GM18502 (cell line): ENCODE results near the gene PLA2G4A.

Experiments
- ATAC-seq: cut with Tn5 transposase; IDR thresholded peaks from one replicate; pipeline ENCODE4 v1.9.1; 2021; ENCODE audit warnings: mild to moderate bottlenecking; ENCODE audit not compliant: unreplicated experiment, poor library complexity

The PLA2G4A gene

DNA sequence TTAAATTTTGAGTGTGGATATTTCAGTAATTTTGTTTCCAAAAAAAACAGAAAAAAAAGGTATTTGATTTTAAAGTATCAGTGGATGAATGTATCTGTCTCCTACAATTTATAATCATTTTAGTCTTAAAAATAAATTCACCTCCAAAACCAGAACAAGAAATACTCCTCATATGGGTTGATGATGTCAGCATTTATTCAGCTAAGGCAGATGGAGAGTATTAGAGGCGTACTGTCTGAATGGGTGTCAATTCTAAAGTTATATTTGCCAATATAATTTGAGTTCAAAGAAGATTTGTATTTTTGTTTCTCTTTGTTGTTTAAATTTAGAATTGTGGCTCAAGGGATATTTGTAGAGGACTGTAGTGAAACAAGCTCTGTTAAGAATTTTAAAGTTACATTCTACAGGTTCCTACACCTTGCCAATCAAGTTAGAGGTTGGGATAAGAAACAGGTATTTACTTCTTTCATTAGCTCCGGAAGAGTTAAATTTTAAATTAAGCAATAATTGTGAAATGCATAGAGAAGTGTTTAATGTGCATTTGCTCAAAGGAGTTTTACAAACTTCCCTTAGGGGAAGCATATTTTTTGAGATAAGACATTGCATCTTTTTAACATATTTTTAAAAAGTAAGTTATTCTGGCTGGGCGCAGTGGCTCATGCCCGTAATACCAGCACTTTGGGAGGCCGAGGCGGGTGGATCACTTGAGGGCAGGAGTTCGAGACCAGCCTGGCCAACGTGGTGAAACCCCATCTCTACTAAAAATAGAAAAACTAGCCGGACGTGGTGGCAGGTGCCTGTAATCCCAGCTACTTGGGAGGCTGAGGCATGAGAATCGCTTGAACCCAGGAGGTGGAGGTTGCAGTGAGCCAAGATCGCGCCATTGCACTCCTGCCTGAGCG is 1.2 kb downstream of the PLA2G4A start:
- peak; percentile 30 for ATAC-seq

DNA sequence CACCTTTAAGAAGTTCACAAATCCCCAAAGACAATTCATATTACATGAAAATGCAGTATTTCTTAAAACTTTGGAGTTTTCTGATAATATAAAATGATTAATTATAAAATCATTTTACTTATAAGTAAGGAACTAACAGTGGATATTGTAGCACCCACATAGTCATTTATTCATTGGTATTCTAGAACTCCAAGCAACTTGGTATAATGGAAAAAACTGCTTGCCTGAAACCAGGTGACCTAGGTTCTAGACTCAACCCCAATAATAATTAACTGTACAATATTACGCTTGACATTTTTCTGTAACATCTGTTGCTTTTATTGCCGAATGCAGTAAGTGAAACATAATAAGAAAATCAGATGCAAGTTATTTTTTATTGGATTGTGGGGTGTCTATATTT is 2.4 kb downstream of the PLA2G4A start:
- ATAC-seq: no peak

DNA sequence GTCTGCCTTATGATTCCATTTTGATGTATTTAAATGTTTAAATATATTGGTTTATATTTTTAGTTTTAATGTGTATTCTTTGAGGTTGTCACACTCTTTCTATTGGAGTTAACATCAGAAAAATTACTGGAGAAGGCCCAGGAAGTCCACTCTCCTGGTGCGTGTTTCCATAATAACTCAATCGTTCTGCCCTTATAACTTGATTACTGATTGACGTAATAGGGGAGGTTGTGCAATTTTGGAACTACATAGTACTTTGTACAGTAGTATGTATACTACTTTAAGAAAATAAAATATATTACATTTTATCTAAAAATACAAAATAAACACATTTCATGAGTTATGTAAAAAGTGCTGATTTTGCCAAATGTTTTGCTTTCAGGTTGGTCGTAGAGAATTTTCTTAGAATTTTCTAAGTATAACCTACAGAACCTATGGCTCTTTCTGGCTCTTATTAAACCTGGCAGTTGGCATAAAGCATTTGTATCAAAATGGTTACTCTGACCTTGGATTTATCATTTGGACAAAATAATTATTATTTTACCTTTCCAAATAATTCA is 5.7 kb downstream of the PLA2G4A start:
- no peak for ATAC-seq

DNA sequence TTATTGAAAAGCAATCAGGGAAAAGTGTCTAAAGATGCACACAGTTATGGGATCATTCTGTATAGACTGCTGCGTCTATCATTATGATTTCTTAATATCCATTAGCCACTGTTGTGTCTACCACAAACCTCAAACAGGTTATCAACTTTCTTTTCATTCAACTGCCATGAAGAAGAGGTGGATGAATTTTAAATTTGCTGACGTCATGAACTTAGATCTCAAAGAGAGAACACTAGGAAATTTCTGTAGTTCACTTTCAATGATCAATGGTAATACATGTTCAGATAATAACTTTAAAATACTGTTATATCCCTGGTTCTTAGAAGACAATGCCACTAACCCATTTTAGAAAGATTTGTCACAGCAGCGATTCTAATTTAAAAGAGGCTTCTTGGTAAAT is 6.7 kb downstream of the PLA2G4A start:
- ATAC-seq: no peak

DNA sequence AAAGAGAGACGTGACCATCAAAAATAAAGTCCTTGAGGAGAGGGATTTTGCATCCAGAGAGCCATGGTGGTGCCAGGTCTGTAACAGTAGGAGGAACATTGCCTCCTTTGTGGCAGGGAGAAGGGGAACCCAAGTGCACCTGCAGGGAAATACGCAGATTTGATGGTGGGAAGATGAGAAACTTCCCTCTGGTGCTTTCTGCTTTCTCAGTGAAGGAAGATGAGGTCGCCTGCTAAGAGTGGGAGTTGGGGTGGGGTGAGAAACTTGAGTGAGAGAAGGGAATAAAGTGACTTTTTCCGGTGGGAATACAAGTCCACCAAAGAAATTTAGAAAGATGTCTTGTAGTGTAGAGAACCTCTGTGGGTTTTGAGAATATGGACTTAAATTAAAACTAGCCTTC is 9.1 kb downstream of the PLA2G4A start:
- no peak for ATAC-seq

DNA sequence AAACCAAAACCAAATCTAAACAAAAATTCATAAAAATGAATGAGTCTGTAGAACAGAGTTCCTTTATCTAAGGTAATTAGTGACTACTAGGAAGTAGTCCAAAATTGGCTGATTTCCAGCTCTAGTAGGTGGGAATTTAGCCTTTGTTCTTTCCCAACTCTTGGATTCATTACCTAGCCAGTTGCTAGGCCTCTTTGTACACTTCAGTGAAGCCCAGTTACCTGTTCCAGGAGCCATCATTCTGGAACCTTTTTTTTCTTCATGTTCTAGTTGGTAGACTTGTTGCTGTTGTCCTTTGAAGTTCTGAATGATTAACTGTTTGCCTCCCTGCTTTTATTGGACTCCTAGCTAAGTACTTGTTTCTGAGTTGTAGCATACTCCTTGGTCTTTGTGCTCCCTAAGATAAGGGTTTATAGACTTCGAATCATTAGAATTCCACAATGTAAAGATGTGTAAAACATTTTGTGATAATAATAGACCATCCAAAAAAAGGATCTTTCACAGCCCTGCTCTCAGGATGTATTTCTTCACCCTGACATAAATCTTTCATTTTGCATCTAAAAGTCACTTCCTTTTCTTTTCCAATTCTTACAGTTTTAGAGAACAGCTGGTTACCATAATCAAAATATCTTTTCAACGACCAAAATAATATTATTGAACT is 9.8 kb downstream of the PLA2G4A start:
- ATAC-seq: no peak

DNA sequence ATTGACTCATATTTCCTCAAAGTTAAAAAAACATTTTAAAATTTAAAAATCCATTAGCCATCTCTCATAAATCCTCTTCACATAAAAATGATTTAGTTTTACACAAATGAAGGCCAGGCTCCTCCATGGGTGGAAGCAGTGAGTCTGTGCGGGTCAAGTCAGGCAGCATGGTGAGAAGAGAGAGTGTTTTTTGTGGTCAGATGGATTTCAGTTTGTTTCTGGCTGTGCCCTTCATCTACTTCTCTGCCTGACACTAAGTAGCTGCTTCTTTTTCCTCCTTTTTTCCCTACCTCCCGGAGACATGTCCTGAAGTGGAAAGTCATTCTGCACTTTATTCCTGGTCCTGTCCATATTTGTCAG is 10.3 kb downstream of the PLA2G4A start:
- ATAC-seq: peak; percentile 68

DNA sequence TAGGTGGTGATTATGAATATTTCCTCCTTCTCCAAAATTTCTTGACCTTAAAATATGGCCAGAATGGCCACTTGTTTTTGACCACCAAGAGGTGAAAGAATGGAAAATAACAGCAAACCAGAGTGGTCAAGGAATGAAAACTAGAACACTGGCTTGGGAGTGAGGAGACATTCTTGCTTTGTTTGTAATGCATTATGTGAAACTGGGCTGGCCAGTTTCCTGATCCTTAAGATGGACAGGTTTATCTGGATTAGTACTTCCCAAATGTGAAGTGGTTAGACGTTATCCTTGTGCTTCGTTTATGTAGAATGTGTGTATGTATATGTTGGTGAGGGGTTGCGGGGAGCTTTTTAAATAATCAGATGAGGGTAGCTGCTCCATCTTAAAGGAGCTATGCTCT is 12.8 kb downstream of the PLA2G4A start:
- ATAC-seq: no peak

DNA sequence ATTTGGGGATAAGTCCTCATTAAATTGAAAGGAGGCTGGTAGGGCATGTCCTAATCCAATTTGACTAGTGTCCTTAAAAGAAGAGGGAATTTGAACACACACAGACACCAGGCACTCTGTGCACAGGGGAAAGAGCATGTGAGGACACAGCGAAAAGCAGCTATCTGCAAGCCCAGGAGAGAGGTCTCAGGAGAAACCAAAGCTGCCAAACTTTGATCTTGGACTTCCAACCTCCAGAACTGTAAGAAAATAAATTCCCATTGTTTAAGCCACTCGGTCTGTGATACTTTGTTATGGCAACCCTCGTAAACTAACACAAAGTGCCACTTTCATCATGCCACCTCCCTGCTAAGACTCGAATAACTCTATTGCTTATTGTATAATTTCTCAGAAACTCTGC is 13.8 kb downstream of the PLA2G4A start:
- no peak for ATAC-seq

DNA sequence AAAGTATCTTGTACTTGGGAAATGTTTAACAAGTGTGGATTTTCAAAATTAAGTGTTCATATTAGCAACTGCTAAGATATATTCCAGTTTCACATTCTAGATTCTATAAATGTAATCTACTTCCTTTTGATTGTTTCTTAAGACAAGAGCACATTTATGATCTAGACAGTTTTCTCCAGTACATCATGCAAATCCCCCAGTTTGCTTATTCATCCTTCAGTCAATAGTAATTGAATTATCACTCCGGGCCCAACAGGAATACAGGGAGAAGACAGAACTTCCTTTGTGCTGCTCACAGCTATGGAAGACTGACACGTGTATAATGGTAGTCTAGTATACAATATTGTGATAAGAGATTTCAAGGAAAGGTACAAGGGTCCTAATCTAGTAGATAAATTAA is 14.5 kb downstream of the PLA2G4A start:
- ATAC-seq: no peak

DNA sequence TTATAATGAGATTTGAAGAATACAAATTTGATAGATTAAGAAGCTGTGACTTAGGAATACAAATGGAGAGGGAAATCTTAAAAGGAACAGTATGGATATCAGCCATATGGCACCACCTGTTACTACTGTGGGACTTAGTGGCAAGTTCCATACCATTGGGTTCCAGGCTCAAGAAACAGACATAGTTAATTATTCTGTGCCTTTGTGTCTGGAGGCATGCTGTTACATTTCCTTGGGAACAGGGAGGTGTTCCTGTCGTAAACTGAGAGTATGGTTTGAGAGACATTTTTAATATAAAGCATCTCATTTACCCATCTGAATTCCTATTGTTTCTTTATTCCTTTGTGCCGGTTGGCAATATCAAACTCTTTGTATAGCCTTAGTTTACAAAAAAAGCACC is 15.2 kb downstream of the PLA2G4A start:
- no peak for ATAC-seq

DNA sequence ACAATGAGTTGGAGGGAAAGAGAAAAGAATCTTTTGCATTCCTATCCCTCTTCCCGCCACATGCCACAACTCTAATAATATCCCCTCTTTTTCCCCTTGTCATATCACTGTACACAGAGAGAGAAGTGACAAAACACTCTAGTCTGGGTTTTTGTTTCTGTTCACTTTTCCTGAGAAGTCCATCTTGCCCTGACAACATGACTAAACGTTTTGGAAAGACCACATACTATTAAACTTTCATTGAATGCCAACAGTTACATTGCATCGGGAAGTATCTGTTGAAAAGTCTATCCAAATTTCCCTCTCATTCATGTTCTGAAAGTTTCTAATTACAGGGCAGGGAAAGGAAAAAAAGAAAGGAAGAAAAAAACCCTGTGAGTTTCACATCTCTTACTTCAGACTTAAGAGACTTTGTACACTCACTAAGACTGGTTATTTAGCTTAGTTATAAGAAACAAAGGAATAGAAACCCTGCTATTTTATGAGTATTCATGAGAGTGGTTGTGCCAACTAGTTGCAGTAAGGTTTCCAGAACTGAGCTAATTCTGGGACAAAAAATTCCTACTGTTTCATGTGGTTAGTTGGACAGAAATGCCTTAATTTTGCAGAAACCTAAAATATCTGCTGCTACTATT is 16.9 kb downstream of the PLA2G4A start:
- no peak for ATAC-seq

DNA sequence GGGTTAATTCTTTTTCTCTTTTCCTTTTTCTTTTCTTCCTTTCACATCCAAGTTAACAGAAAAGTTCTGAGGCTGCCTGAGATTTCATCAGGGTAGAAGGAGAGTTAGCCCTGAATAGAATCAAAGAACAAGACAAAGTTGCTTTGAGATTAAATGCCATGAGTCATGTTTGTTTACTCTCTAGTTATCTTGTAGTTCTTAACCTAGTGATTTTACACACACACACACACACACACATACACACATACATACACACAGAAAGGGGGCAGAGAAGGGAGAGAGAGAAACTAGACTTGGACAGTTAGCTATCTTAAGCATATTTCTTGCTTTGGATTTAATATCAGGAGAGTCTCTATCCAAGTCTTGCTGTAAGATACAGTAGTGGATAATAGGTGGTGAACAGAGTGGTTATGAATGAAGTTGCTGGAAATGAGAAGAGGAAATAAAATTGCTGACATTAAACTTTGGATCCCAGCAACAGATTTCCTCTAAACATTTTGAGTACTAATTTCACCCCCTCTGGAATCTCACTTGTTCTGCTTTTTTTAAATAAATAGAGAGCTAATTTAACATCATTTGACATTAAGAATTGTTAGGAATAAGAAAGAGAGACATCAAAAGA is 19.9 kb downstream of the PLA2G4A start:
- no peak for ATAC-seq

DNA sequence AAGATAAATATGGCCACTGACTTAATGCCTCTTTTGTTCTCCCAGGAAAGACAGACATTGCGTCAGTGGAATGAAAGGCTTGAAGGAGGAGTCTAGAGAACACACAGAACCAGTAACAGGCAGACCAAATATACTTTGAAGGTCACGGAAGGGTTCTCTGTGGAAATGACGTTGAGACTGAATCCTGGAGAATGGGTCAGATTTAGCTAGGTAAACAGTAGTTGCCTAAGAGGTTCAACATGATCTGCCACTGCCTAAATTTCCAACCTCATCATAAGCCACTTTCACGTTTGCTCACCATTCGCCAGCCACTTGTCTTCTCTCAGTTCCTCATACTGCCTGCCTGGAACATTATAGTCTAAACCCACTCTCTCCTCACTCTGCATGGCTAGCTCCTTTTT is 20.5 kb downstream of the PLA2G4A start:
- peak; percentile 95 for ATAC-seq

DNA sequence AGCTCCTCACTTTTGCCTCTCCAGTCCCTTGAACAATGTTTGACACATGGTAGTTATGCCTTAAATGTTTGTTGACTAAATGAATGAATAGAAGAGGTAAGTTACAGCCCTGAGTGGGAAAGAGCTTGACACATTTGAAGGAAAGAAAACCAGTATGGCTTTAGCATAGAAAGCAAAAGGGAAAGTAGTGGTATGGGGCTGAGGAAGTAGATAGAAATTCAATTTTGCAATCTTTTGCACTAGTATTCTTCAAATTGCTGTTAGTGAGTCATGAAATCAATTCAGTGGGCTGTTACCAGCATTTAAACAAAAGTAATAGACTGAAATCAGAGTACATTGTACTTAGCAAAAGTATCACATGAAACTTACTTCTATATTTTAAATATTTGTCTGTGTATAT is 21.1 kb downstream of the PLA2G4A start:
- peak; percentile 66 for ATAC-seq

DNA sequence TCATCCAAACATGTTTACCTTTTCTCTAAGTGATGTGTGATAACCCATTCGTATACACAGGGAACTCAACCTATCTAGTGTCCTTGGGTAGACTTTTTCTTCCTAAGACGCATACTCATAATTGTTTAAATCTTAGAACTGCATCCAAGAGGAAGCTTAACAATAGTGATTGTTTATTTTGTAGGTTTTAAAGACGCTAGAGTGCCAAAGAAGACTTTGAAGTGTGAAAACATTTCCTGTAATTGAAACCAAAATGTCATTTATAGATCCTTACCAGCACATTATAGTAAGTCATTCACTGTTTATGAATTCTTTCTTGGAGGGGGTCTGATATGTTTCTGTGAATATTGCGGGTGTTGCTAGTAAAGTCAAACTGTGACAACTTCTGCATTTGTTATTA is 25.4 kb downstream of the PLA2G4A start:
- ATAC-seq: no peak

DNA sequence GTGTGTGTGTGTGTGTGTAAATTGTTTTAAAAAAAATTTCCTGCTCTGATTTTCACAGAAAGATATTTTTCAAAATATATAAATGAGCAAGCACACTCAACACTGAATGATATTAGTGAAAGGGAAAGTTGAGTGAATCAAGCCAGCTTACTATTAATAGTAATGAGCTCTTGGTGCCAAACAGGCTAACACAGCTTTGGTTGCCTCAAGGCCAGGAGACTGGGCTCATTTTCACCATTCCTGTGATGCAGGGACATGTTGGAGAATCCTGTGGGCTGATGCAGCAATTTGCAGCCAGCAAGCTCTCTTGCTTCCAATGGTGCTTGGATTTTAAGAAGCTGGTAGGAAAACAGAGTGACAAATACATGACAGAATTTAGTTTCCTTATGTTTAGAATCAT is 30.2 kb downstream of the PLA2G4A start:
- no peak for ATAC-seq

DNA sequence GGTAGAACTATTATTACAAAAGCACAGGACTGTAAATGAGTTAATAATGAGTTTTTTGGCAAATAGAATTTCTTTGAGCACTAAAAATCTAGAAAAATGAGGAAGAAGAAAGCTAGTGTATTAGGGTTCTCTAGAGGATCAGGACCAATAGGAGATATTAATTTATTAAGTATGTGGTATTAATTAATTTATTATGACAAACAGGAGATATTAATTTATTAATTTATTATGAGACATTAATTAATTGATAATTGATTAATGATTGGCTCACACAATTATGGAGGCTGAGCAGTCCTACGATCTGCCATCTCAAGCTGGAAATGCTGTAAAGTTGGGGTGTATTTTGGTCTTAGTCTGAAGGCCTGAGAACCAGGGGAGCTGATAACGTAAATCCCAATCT is 31.2 kb downstream of the PLA2G4A start:
- no peak for ATAC-seq

DNA sequence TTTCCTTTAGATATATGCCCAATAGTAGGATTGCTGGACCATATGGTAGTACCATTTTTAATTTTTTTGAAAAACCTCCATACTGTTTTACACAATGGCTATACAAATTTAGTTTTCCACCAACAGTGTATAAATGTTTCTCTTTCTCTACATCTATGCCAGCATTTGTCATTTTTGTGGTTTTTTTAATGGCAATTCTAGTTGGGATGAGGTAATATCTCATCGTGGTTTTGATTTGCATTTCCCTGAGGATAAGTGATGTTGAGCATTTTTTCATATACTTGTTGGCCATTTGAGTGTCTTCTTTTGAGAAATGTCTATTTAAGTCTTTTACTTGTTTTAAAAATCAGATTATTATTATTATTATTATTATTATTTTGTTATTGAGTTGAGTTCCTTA is 35.5 kb downstream of the PLA2G4A start:
- ATAC-seq: no peak

DNA sequence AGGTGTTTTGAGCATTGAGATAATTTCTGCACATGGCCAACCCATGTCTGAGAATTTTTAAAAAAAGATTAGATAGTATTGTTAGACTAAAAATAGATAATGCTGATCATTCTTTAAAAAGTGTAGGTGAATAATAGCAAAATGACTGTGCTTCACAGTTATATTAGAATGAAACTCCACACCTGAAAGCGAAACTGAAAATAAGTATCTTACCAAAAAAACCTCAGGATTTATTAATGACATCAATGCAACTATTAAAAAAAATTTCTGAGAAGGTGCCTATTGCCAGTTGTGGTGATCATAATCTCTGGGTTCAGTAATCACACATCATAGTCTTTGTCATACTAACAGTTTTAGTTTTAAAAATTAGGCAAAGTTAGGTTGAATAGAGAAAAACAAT is 36.5 kb downstream of the PLA2G4A start:
- peak; percentile 88 for ATAC-seq

DNA sequence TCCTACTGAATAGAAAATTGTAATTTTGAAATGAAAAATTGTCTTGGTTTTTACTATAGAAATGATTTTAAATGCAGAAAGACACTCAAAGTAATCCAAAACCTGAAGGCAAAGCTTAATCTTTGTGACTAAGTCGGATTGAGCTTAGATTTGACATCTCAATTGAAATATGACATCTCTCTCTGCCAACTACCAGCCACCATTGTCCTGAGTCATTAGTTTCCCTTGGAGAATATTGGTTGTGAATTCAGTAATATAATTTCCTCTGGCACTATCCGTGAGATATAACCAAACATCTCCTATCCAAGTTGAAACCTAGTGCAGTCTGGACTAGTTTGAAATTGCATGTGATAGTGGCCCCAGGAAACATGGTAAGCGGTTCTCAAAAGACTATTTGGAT is 37.1 kb downstream of the PLA2G4A start:
- no peak for ATAC-seq
